Activated naive CD4-positive, alpha-beta T cell treated with anti-CD3 and anti-CD28 coated beads, Interleukin-2, amount 50 U/mL, for 24 hours (primary cell): ENCODE data around the gene GRID2.
"Not testable (repeated sequence)": the region's sequence is repeated elsewhere in the genome, so short reads cannot be mapped to it uniquely, and the experiment has no call there.

ENCODE experiments used
- H3K27ac Mint-ChIP-seq: one replicate; pipeline ENCODE4 v1.8.0; 2021; ENCODE audit warnings: mild to moderate bottlenecking, mixed read lengths
- H3K27me3 Mint-ChIP-seq: one replicate; pipeline ENCODE4 v1.8.0; 2021; ENCODE audit warnings: mixed read lengths
- H3K36me3 Mint-ChIP-seq: one replicate; pipeline ENCODE4 v1.8.0; 2021; ENCODE audit warnings: mixed read lengths
- H3K4me1 Mint-ChIP-seq: one replicate; pipeline ENCODE4 v1.8.0; 2021; ENCODE audit warnings: mixed read lengths
- H3K4me3 Mint-ChIP-seq: one replicate; pipeline ENCODE4 v1.8.0; 2021; ENCODE audit warnings: mild to moderate bottlenecking, mixed read lengths
- H3K9me3 Mint-ChIP-seq: one replicate; pipeline ENCODE4 v1.8.0; 2021; ENCODE audit warnings: mixed read lengths

GRID2 gene

DNA sequence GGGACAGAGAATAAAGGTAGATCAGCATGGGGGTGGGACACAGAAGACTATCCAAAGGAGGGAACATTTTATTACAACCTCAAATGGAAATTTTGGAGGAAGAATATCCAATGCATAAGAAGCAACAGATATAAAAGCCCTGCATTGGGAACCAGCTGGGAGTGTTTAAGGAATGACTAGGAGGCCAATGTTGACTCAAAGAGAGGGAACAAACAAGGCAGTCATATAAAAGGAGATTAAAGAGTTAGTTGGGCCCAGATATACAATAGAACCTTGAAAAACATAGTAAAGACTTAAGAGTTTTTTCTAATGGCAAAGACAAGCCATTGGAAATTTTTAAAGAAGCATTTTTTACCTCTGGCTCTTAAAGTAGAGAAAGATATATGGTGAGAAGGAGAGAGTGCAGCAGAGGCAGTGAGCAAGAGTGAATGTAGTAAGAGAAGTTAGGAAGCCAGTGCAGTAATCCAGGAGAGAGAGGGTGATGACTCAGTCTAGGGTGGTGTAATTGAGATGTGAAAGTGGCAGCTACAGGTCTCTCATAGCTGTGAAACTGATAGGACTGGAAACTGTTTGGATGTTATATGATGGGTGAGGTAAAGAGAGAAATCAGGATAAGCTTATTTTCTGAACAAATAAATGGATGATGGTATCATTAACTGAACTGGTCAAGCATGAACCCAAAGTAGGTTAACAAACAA, 1342.6 kb downstream of the GRID2 start:
- H3K36me3 Mint-ChIP-seq: no peaks in the 10 kb centered on the region
- H3K27ac Mint-ChIP-seq: no peak overlapping the region
- no peaks in the 10 kb centered on the region for H3K27me3 Mint-ChIP-seq
- H3K9me3 Mint-ChIP-seq: no peaks in the 10 kb centered on the region
- no peaks in the 10 kb centered on the region for H3K4me1 Mint-ChIP-seq
- no peak overlapping the region for H3K4me3 Mint-ChIP-seq

DNA sequence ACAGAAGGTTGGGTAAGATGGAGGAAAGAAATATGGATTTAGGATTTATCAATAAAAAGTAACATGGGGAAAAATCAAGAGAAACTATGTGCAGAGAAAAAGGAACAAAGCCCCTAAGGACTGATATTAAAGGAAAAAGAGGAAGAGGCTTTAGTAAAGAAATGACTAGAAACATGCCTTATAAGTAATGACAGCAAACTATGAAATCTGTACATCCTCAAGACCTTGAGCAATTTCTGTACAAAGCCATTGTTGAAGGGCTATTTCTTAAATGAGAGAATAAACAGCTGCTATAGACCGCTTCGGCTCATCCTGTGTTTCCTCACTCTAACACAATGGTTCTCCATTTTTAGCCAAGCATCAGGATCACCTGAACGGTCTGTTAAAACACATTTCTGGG, 1344.5 kb downstream of the GRID2 start:
- no peaks in the 10 kb centered on the region for H3K27me3 Mint-ChIP-seq
- no peak overlapping the region for H3K27ac Mint-ChIP-seq
- no peaks in the 10 kb centered on the region for H3K9me3 Mint-ChIP-seq
- H3K4me3 Mint-ChIP-seq: no peak overlapping the region
- H3K4me1 Mint-ChIP-seq: no peaks in the 10 kb centered on the region
- H3K36me3 Mint-ChIP-seq: no peaks in the 10 kb centered on the region

DNA sequence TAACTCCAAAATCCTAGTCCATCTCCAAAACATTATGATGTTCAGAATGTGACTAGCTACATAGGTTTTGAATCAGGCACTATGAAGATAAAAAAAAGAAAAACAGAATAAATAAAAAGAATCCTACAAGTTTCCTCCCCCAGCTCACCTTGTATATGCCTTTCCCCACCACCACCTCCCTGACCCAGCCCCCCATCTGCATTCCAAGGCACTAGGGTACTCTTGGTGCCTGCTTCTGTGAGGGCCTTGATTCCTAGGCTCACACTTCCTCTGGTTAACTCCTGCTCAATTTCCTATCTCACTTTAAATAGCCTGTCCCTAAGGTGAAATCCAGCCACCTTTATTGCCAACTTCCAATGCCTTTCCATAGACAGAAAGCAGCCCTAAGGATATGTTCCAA, 1346.1 kb downstream of the GRID2 start:
- H3K27ac Mint-ChIP-seq: no peak overlapping the region
- no peak overlapping the region for H3K4me3 Mint-ChIP-seq
- no peaks in the 10 kb centered on the region for H3K27me3 Mint-ChIP-seq
- H3K9me3 Mint-ChIP-seq: no peaks in the 10 kb centered on the region
- H3K36me3 Mint-ChIP-seq: no peaks in the 10 kb centered on the region
- H3K4me1 Mint-ChIP-seq: no peaks in the 10 kb centered on the region

- Mint-ChIP-seq H3K4me3 (no peak overlapping the region), H3K4me1 (no peaks in the 10 kb centered on the region), H3K27ac (no peak overlapping the region), H3K36me3 (no peaks in the 10 kb centered on the region), H3K27me3 (no peaks in the 10 kb centered on the region), H3K9me3 (no peaks in the 10 kb centered on the region)
Observed at GRCh38 chr4:93654211-93654610, 1350.4 kb downstream of the GRID2 start.

DNA sequence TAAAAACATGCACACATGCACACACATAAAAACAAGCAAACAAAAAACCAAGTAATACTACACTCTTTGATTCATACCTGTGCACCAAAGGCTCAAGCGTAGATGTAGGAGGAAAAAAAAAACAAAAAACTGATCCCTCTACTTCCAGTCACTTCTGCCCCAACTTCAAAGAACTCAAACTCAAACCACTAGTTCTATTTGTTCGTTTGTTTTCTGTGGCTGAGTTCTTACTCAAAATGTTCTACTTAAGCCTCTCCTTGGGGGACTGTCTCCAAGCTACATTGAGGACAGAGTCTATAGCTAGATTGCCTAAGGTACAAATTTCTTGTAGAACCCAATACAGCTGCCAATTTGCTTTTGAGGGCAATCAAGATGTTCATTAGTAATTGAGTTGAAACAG, 1353.8 kb downstream of the GRID2 start:
- no peaks in the 10 kb centered on the region for H3K27me3 Mint-ChIP-seq
- H3K4me1 Mint-ChIP-seq: no peaks in the 10 kb centered on the region
- H3K4me3 Mint-ChIP-seq: no peak overlapping the region
- H3K36me3 Mint-ChIP-seq: no peaks in the 10 kb centered on the region
- H3K27ac Mint-ChIP-seq: no peak overlapping the region
- no peaks in the 10 kb centered on the region for H3K9me3 Mint-ChIP-seq

DNA sequence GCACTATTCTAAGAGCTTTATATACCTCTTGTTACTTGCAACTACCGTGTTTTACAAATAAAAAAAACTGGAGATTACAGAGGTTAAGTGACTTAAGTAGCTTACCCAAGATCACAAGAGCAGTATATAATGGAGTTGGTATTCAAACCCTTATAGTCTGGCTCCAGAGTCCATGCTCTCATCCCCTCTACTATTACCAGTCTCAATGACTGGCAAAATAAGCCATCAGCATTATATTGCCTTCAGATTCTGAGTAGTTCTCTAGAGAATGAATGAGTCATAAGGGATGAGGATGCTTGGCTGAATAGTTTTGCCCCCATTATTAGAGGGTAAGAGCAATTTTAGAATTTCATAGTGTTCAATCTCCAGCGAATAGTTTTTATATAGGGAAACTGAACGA, 1354.7 kb downstream of the GRID2 start:
- no peaks in the 10 kb centered on the region for H3K9me3 Mint-ChIP-seq
- no peaks in the 10 kb centered on the region for H3K27me3 Mint-ChIP-seq
- H3K36me3 Mint-ChIP-seq: no peaks in the 10 kb centered on the region
- no peak overlapping the region for H3K4me3 Mint-ChIP-seq
- no peaks in the 10 kb centered on the region for H3K4me1 Mint-ChIP-seq
- H3K27ac Mint-ChIP-seq: no peak overlapping the region

DNA sequence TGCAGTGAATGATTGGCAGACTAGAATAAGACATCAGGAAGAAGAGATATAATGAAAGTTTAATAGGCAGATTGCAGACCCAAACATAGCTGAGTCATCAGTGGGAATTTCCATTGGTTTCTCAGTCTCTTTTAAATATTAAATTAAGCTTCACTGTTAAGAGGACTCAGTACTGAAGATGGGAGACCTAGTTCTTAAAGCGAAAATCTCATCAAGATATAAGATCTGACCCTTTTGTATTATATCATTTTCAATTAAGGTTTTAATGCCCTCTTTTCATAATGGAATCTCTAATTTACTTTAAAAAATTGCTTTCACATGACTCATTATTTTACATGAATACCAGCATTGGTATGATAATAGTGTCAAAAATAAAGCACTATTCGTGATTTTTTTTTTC, 1355.9 kb downstream of the GRID2 start:
- H3K9me3 Mint-ChIP-seq: no peaks in the 10 kb centered on the region
- H3K4me1 Mint-ChIP-seq: no peaks in the 10 kb centered on the region
- no peaks in the 10 kb centered on the region for H3K36me3 Mint-ChIP-seq
- H3K27ac Mint-ChIP-seq: no peak overlapping the region
- H3K4me3 Mint-ChIP-seq: no peak overlapping the region
- H3K27me3 Mint-ChIP-seq: no peaks in the 10 kb centered on the region

- no peaks in the 10 kb centered on the region for H3K36me3 Mint-ChIP-seq
- H3K27ac Mint-ChIP-seq: no peak overlapping the region
- H3K9me3 Mint-ChIP-seq: no peaks in the 10 kb centered on the region
- H3K27me3 Mint-ChIP-seq: no peaks in the 10 kb centered on the region
- no peaks in the 10 kb centered on the region for H3K4me1 Mint-ChIP-seq
- H3K4me3 Mint-ChIP-seq: no peak overlapping the region
Observed at GRCh38 chr4:93660036-93660435, 1356.3 kb downstream of the GRID2 start.

DNA sequence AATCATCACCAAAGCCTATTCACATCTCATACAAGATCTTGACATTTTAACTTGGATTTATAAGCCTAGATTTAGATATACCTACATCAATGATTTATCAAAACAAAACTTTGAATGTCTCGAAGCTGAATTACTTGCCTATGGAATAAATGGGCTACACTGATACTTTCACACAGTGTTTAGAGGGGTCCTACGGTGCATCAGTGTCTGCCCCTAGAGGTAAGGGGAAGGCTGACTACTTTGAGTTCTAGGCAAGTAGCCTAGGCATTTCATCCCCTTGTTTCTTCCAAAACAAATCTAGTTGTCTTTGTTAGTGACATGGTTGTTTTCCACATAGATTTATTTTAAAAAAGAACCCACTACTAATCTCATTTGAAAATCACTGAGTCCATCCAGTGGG, 1366.7 kb downstream of the GRID2 start:
- Mint-ChIP-seq H3K4me3 (no peak overlapping the region), H3K4me1 (no peaks in the 10 kb centered on the region), H3K27me3 (no peaks in the 10 kb centered on the region), H3K36me3 (no peaks in the 10 kb centered on the region), H3K27ac (no peak overlapping the region), H3K9me3 (no peaks in the 10 kb centered on the region)

- no peak overlapping the region for H3K4me3 Mint-ChIP-seq
- H3K36me3 Mint-ChIP-seq: no peaks in the 10 kb centered on the region
- H3K9me3 Mint-ChIP-seq: peaks cover 5% of the 10 kb centered on the region
- no peaks in the 10 kb centered on the region for H3K4me1 Mint-ChIP-seq
- H3K27me3 Mint-ChIP-seq: no peaks in the 10 kb centered on the region
- H3K27ac Mint-ChIP-seq: no peak overlapping the region
Observed at GRCh38 chr4:93671093-93671492, 1367.3 kb downstream of the GRID2 start.

- H3K4me3 Mint-ChIP-seq, H3K27ac Mint-ChIP-seq, H3K9me3 Mint-ChIP-seq, H3K27me3 Mint-ChIP-seq, H3K36me3 Mint-ChIP-seq, H3K4me1 Mint-ChIP-seq: not testable (repeated sequence)
Observed at GRCh38 chr4:93676937-93677336, 1373.2 kb downstream of the GRID2 start.

- H3K4me3 Mint-ChIP-seq: no peak overlapping the region
- H3K4me1 Mint-ChIP-seq: no peaks in the 10 kb centered on the region
- no peaks in the 10 kb centered on the region for H3K27me3 Mint-ChIP-seq
- no peaks in the 10 kb centered on the region for H3K36me3 Mint-ChIP-seq
- H3K27ac Mint-ChIP-seq: no peak overlapping the region
- H3K9me3 Mint-ChIP-seq: peaks cover 5% of the 10 kb centered on the region
Observed at GRCh38 chr4:93684571-93684970, 1380.8 kb downstream of the GRID2 start.

GRCh38 chr4:93687304-93687703, 1383.5 kb downstream of the GRID2 start:
- Mint-ChIP-seq H3K27me3 (no peaks in the 10 kb centered on the region), H3K27ac (no peak overlapping the region), H3K9me3 (peaks cover 5% of the 10 kb centered on the region), H3K4me1 (no peaks in the 10 kb centered on the region), H3K4me3 (no peak overlapping the region), H3K36me3 (no peaks in the 10 kb centered on the region)

GRCh38 chr4:93688978-93689377, 1385.2 kb downstream of the GRID2 start:
- Mint-ChIP-seq H3K36me3 (no peaks in the 10 kb centered on the region), H3K4me1 (no peaks in the 10 kb centered on the region), H3K27ac (no peak overlapping the region), H3K4me3 (no peak overlapping the region), H3K9me3 (peaks cover 5% of the 10 kb centered on the region), H3K27me3 (no peaks in the 10 kb centered on the region)

- peaks cover 1% of the 10 kb centered on the region for H3K36me3 Mint-ChIP-seq
- no peaks in the 10 kb centered on the region for H3K9me3 Mint-ChIP-seq
- no peak overlapping the region for H3K4me3 Mint-ChIP-seq
- no peaks in the 10 kb centered on the region for H3K27me3 Mint-ChIP-seq
- no peak overlapping the region for H3K27ac Mint-ChIP-seq
- no peaks in the 10 kb centered on the region for H3K4me1 Mint-ChIP-seq
Observed at GRCh38 chr4:93693141-93693540, 1389.4 kb downstream of the GRID2 start.

GRCh38 chr4:93698686-93699085, 1394.9 kb downstream of the GRID2 start:
- Mint-ChIP-seq H3K27me3 (no peaks in the 10 kb centered on the region), H3K27ac (no peak overlapping the region), H3K36me3 (peaks cover 1% of the 10 kb centered on the region), H3K9me3 (no peaks in the 10 kb centered on the region), H3K4me3 (no peak overlapping the region), H3K4me1 (no peaks in the 10 kb centered on the region)

- Mint-ChIP-seq H3K27me3 (no peaks in the 10 kb centered on the region), H3K27ac (no peak overlapping the region), H3K36me3 (no peaks in the 10 kb centered on the region)
Observed at GRCh38 chr4:93700571-93700970, 1396.8 kb downstream of the GRID2 start.

More at GRCh38 chr4:93700571-93700970, 1396.8 kb downstream of the GRID2 start:
- Mint-ChIP-seq H3K4me3 (no peak overlapping the region), H3K9me3 (peaks cover 5% of the 10 kb centered on the region), H3K4me1 (no peaks in the 10 kb centered on the region)
